HUES64 (cell line): ENCODE results near the gene SELENOW.
"Not testable (repeated sequence)": the region's sequence is repeated elsewhere in the genome, so short reads cannot be mapped to it uniquely, and the experiment has no call there.

Experiments
- H3K27ac ChIP-seq: 2 replicates; pipeline ENCODE4 v1.7.0; 2013; ENCODE audit warnings: low read depth, low read length, inconsistent platforms
- H3K27me3 ChIP-seq: 2 replicates; pipeline ENCODE4 v1.6.1; 2013; ENCODE audit warnings: mild to moderate bottlenecking, low read length; ENCODE audit not compliant: insufficient read depth
- H3K36me3 ChIP-seq: 2 replicates; pipeline ENCODE4 v1.6.1; 2013; ENCODE audit warnings: mild to moderate bottlenecking, low read length; ENCODE audit not compliant: insufficient read depth
- H3K4me1 ChIP-seq: 2 replicates; pipeline ENCODE4 v1.6.1; 2013; ENCODE audit warnings: mild to moderate bottlenecking, low read length, moderate library complexity; ENCODE audit not compliant: insufficient read depth
- H3K4me3 ChIP-seq: 2 replicates; pipeline ENCODE4 v1.5.1; 2013; ENCODE audit warnings: mild to moderate bottlenecking, low read length, moderate library complexity
- H3K9ac ChIP-seq: 2 replicates; pipeline ENCODE4 v1.6.1; 2013; ENCODE audit warnings: mild to moderate bottlenecking, low read depth, low read length
- H3K9me3 ChIP-seq: 2 replicates; pipeline ENCODE4 v1.6.1; 2013; ENCODE audit warnings: low read depth, low read length; ENCODE audit not compliant: insufficient read depth
- WGBS: fragments of 150-250, 120-280 bp; methylation state at CpG from one replicate; pipeline ENCODE4 v1.1.7; 2013; ENCODE audit warnings: missing lambda C conversion rate; 5-methylcytosine and 5-hydroxymethylcytosine counted together

Gene SELENOW

DNA sequence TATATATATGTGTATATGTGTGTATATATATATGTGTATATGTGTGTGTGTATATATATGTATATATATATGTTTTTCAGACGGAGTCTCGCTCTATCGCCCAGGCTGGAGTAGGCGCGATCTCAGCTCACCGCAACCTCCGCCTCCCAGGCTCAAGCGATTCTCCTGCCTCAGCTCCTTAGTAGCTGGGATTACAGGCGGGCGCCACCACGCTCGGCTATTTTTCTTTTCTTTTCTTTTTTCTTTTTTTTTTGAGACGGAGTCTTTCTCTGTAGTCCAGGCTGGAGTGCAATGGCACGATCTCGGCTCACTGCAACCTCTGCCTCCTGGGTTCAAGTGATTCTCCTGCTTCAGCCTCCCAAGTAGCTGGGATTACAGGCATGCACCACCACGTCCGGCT lies 32.4 kb upstream of the SELENOW start:
- H3K27ac ChIP-seq, H3K4me1 ChIP-seq: not testable (repeated sequence)
- H3K36me3 ChIP-seq: peaks cover 42% of the 10 kb centered on the region

DNA sequence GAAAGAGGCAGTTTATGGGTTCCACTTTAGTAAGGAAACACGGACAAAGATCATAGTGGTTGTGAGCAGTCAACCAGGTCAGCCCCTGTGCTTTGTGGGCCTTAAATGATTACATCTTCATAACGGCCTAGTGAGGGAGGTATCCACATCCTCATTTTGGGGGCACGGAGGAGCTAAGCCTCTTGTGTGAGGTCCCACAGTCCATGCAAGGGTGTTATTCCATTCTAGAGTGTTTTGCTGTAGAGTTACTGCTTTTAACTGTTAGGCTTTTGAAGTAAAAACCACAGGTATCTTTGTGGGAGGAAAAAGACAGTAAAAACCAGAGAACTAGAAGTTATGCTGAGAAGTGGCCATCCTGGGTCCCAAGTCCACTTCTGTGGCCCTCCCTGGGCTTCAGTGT lies 29.2 kb upstream of the SELENOW start:
- Histone ChIP-seq H3K27ac (no peak overlapping the region), H3K9ac (no peak overlapping the region), H3K9me3 (no peaks in the 10 kb centered on the region), H3K4me3 (no peak overlapping the region), H3K27me3 (no peaks in the 10 kb centered on the region), H3K4me1 (no peaks in the 10 kb centered on the region), H3K36me3 (peaks cover 73% of the 10 kb centered on the region)
- 98% methylated on average over 3 of the region's 3 CpGs for WGBS

More for the DNA sequence above, 32.4 kb upstream of the SELENOW start:
- H3K27me3 ChIP-seq, H3K9me3 ChIP-seq: not testable (repeated sequence)
- WGBS: 69% methylated on average over 17 of the region's 17 CpGs
- Histone ChIP-seq H3K9ac (peak overlapping the region; percentile 95), H3K4me3 (peak overlapping the region; percentile 73)

DNA sequence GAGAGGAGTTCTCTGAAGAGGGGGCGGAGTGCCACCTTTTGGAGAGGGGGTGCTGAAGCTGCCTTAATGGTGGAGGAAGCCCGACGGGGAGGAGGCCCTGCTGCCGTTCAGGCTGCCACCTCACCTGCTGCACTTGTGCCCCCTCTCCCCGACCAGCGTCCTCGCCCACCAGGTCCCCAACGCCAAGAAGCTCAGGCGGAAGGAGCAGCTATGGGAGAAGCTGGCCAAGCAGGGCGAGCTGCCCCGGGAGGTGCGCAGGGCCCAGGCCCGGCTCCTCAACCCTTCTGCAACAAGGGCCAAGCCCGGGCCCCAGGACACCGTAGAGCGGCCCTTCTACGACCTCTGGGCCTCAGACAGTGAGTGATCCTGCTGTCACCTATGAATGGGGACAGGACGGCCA lies 27.8 kb upstream of the SELENOW start:
- H3K9ac ChIP-seq: no peak overlapping the region
- no peak overlapping the region for H3K27ac ChIP-seq
- H3K4me1 ChIP-seq: no peaks in the 10 kb centered on the region

DNA sequence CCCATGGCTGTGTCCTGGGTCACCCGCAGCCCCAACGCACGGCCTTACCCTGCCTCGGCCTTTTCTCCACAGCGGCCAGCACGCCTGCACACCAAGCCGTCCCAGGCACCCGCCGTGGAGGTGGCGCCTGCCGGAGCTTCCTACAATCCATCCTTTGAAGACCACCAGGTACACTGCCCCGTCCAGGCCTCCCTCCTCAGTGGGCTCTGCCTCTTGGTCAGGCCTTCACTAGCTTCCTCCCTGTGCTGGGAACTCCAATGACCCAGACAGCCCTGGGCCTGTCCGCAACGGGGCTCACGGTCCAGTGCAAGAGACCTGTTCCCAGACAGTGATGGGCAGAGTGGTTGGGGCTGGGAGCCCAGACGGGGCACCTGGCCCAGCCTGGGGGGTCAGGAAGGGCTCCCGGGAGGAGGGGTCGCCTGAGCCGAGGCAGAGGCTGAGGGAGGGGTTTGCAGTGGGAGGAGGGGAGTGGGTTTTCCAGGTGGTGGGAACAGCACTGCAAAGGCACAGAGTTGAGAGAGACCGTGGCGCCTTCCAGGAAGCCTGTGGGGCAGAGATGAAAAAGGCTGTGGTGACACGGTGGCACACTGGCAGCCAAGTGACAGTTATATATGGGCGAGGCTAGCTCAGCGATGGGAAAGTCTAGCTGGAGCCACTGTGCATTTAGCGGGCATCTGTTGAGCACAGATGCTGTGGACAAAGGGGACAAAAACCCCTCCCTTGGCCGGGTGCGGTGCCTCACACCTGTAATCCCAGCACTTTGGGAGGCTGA lies 25.9 kb upstream of the SELENOW start:
- WGBS: 93% methylated on average over 27 of the region's 27 CpGs
- peaks cover 92% of the 10 kb centered on the region for H3K36me3 ChIP-seq
- H3K27ac ChIP-seq: no peak overlapping the region
- H3K4me3 ChIP-seq: no peak overlapping the region
- H3K9me3 ChIP-seq: no peaks in the 10 kb centered on the region
- H3K27me3 ChIP-seq: no peaks in the 10 kb centered on the region
- no peak overlapping the region for H3K9ac ChIP-seq
- H3K4me1 ChIP-seq: no peaks in the 10 kb centered on the region

More for the DNA sequence above, 27.8 kb upstream of the SELENOW start:
- H3K36me3 ChIP-seq: peaks cover 83% of the 10 kb centered on the region
- no peaks in the 10 kb centered on the region for H3K27me3 ChIP-seq
- WGBS: 96% methylated on average over 18 of the region's 18 CpGs
- no peaks in the 10 kb centered on the region for H3K9me3 ChIP-seq
- H3K4me3 ChIP-seq: no peak overlapping the region

DNA sequence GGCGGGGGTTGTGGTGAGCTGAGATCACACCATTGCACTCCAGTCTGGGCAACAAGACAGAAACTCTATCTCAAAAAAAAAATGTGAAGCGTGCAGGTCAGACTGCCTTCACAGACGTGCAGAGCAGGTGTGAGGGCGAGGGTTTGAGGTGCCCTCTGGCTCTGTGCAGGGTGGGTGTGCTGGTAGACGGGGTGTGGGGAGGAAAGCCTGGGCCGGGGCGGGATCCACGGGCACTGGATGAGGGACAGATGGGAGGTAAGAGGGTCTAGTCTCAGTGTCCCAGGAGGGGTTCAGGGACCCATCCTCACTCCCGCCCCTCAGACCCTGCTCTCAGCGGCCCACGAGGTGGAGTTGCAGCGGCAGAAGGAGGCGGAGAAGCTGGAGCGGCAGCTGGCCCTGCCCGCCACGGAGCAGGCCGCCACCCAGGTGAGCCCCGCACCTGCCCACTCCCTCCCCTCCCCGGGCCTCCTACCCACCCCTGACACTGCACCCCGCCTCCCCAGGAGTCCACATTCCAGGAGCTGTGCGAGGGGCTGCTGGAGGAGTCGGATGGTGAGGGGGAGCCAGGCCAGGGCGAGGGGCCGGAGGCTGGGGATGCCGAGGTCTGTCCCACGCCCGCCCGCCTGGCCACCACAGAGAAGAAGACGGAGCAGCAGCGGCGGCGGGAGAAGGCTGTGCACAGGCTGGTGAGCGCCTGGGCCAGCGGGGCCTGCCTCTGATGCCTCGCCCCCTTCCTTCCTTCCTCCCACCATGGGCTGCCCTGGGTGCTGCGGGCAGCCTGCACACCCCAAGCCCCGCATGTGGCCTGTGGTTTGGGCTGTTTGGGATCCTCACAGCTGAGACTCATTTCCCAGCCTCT lies 24.1 kb upstream of the SELENOW start:
- Histone ChIP-seq H3K27me3 (no peaks in the 10 kb centered on the region), H3K4me3 (no peak overlapping the region), H3K9me3 (no peaks in the 10 kb centered on the region), H3K4me1 (no peaks in the 10 kb centered on the region), H3K27ac (no peak overlapping the region), H3K9ac (no peak overlapping the region), H3K36me3 (peaks cover 93% of the 10 kb centered on the region)
- 95% methylated on average over 36 of the region's 37 CpGs for WGBS

DNA sequence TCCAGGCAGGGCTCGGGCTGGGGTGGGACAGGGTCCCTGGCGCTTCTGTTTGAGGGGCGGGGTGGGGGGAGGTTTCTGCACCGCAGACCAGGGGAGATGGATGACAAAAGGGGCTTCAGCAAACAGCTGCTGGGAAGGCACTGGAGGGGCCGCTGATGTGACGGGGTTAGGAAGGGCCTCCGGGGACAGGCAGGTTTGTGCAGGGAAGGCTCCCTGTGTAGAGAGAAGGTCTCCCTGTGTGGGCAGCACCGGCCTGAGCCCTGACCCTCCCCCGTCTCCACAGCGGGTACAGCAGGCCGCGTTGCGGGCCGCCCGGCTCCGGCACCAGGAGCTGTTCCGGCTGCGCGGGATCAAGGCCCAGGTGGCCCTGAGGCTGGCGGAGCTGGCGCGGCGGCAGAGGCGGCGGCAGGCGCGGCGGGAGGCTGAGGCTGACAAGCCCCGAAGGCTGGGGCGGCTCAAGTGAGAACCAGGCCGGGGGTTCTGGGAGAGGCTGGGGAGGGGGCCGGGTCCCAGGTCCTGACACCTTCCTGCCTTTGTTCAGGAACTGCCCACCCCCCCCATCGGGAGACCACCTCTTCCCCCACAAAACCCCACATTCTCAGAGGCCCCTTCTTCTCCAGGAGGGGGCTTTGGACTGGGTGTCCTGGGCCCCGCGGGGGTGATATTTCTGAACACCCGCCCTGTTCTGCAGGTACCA lies 23.3 kb upstream of the SELENOW start:
- Histone ChIP-seq H3K9ac (no peak overlapping the region), H3K36me3 (peaks cover 86% of the 10 kb centered on the region), H3K9me3 (no peaks in the 10 kb centered on the region), H3K4me1 (no peaks in the 10 kb centered on the region), H3K27ac (no peak overlapping the region), H3K4me3 (no peak overlapping the region), H3K27me3 (no peaks in the 10 kb centered on the region)
- 94% methylated on average over 35 of the region's 36 CpGs for WGBS

DNA sequence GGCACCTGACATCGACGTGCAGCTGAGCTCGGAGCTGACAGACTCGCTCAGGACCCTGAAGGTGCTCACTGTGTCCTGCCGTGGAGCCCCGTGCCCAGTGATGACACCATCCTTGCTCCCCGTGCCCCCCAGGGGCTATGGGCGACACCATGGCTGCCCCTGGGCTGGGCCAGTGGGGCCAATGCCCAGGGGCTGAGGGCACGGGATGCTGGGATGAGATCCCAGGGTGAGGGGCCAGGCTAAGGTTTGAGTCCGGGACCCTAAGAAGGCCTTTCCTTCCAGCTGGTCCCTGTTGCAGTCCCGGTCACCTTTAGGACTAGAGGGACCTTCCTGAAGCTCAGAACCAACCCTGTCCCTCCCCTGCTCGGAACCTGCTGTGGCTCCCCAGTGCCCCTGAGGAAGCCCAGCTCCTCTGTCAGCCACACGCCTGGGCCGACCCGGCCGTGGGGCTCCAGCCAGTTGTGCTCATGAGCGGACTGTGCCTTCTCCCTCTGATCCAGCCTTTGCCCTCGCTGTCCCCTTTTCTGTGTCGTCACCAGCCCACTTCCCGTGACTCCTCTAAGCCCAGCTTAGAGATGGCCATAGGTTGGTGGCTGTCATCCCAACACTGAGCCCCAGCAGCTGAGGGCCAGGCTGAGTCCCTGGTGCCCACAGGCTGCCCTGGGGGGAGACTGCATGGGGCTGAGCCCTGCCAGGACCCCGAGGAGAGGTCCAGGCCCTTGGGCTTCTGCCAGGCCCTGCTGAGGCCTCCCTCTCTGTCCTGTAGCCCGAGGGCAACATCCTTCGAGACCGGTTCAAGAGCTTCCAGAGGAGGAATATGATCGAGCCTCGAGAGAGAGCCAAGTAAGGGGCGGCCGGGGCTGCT lies 22.5 kb upstream of the SELENOW start:
- no peaks in the 10 kb centered on the region for H3K4me1 ChIP-seq
- H3K36me3 ChIP-seq: peaks cover 78% of the 10 kb centered on the region
- H3K27me3 ChIP-seq: no peaks in the 10 kb centered on the region
- no peak overlapping the region for H3K27ac ChIP-seq
- no peaks in the 10 kb centered on the region for H3K9me3 ChIP-seq
- no peak overlapping the region for H3K9ac ChIP-seq
- H3K4me3 ChIP-seq: no peak overlapping the region
- 94% methylated on average over 28 of the region's 28 CpGs for WGBS

DNA sequence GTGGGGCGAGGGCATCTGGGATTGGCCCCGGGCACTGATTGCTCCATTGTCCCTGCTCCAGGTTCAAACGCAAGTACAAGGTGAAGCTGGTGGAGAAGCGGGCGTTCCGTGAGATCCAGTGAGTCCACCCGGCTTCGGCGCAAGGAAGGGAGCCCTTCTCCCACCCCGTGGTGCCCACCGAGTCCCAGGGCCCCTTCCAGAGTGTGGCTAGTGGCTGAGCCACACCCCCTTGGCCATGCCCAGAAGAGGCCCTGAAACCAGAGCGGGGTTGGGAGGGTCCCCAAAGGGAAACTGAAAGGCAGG lies 21.9 kb upstream of the SELENOW start:
- H3K27me3 ChIP-seq: no peaks in the 10 kb centered on the region
- no peak overlapping the region for H3K27ac ChIP-seq
- no peaks in the 10 kb centered on the region for H3K4me1 ChIP-seq
- no peak overlapping the region for H3K4me3 ChIP-seq
- H3K9me3 ChIP-seq: no peaks in the 10 kb centered on the region
- no peak overlapping the region for H3K9ac ChIP-seq
- WGBS: 96% methylated on average over 12 of the region's 12 CpGs
- peaks cover 72% of the 10 kb centered on the region for H3K36me3 ChIP-seq

DNA sequence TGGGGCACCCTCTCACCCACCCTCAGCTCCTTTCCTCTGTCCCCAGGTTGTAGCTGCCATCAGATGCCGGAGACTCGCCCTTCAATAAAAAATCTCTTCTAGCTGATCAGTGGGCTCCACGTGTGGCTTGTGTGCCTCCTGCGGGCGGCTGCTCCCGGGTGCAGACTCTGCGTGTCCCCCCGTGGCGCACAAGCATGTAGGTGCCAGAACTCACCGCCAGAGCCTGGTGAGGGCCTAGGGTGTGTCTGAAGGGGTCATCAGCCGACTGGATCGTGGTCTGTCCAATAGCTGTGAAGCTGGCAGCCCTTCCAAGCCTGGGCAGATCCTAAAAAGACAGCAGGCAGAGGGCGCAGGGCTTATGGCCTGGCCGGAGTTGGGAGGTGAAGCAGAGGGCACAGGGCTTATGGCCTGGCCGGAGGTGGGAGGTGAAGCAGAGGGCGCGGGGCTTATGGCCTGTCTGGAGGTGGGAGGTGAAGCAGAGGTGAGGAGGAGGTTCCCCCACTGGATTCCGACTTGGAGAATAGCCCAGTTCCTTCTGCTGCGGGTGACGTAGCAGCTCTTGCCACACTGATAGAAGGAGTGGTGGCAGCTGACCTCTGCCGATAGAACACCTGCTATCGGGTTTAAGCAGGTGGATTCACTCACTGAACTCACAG lies 21.4 kb upstream of the SELENOW start:
- Histone ChIP-seq H3K36me3 (peaks cover 68% of the 10 kb centered on the region), H3K4me1 (no peaks in the 10 kb centered on the region), H3K27me3 (no peaks in the 10 kb centered on the region), H3K9me3 (no peaks in the 10 kb centered on the region), H3K27ac (no peak overlapping the region), H3K9ac (no peak overlapping the region), H3K4me3 (no peak overlapping the region)
- 96% methylated on average over 22 of the region's 22 CpGs for WGBS

DNA sequence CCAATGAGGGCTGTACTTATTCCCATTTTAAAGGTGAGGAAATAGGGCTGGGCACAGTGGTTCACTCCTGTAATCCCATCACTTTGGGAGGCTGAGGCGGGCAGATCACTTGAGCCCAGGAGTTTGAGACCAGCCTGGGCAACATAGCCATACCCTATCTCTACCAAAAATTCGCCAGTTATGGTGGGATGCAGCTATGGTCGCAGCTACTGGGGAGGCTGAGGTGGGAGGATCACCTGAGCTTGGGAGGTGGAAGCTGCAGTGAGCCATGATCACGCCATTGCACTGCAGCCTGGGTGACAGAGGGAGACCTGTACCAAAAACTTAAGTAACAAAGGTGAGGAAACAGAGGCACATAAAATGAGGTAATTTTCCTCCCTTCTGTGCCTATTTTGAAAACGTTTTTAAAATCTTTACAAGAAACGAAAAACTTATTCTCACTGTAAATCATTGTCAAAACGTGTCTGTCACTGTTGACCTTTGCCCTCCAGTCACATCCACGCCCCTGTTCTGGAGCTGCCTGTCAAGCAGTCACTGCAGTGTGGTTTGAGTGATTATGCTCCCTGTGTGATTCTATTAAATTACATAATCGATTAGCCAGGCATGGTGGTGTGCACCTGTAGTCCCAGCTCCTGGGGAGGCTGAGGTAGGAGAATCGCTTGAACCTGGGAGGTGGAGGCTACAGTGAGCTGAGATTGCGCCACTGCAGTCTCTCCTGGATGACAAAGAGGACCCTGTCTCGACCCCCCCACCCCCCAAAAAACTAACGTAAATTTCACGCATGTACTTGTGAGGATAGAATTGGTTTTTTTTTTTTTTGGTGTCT lies 20.7 kb upstream of the SELENOW start:
- Histone ChIP-seq H3K27me3 (no peaks in the 10 kb centered on the region), H3K9ac (no peak overlapping the region), H3K4me3 (no peak overlapping the region), H3K36me3 (peaks cover 61% of the 10 kb centered on the region), H3K4me1 (no peaks in the 10 kb centered on the region), H3K9me3 (no peaks in the 10 kb centered on the region), H3K27ac (no peak overlapping the region)
- WGBS: 95% methylated on average over 13 of the region's 14 CpGs
